Uterus (tissue), 2 donors: ENCODE data around the gene KCNRG.

ENCODE experiments used
- POLR2A ChIP-seq, 2 donors: fragments of 450-650 bp; IDR thresholded peaks; one replicate each; pipeline ENCODE4 v1.6.1; 2016; ENCODE audit warnings: antibody characterized with exemption in 2 of 2, mild to moderate bottlenecking in 1 of 2, moderate library complexity in 1 of 2
- TF ChIP-seq, protein P1 (sequence below), 4 experiments: fragments of 200-600 bp in 2 of 4; fragments of 450-650 bp in 2 of 4; sonication (generic) in 2 of 4; IDR thresholded peaks; one replicate each; pipeline ENCODE4 v1.5.1; 2016 to 2019; ENCODE audit warnings: antibody characterized with exemption in 4 of 4, mild to moderate bottlenecking in 2 of 4, moderate library complexity in 1 of 4

DNA sequence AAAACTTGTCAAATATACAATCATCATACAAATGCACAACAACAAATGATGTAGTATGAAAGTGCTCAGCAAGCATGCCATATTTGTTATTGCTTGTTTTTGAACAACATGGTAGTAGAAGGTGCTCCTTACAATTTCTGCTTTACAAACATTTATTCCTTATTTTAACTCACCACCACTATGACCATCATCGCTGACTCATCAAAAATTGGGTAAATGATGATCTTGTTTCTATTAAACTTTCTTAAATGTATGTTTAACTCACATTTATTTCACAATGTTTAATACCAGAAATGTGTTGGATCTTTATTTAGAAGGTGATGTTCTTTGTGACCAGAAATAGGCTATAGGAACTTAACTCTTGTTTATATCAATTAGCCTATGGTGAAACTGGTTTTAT is 45.5 kb downstream of the KCNRG start:
- TF ChIP-seq, protein P1, sequence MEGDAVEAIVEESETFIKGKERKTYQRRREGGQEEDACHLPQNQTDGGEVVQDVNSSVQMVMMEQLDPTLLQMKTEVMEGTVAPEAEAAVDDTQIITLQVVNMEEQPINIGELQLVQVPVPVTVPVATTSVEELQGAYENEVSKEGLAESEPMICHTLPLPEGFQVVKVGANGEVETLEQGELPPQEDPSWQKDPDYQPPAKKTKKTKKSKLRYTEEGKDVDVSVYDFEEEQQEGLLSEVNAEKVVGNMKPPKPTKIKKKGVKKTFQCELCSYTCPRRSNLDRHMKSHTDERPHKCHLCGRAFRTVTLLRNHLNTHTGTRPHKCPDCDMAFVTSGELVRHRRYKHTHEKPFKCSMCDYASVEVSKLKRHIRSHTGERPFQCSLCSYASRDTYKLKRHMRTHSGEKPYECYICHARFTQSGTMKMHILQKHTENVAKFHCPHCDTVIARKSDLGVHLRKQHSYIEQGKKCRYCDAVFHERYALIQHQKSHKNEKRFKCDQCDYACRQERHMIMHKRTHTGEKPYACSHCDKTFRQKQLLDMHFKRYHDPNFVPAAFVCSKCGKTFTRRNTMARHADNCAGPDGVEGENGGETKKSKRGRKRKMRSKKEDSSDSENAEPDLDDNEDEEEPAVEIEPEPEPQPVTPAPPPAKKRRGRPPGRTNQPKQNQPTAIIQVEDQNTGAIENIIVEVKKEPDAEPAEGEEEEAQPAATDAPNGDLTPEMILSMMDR (IDR thresholded peaks at IDR 0.05) = no peak
- TF ChIP-seq POLR2A (IDR thresholded peaks at IDR 0.05) = no peak
